Activated CD4-positive, alpha-beta T cell treated with anti-CD3 and anti-CD28 coated beads for 24 hours (primary cell): ENCODE measurements around the gene SETBP1.

Experiments used
- DNase-seq, 2 donors: peaks; one replicate each; pipeline ENCODE4 v3.0.0-alpha.2; 2020; ENCODE audit warnings: low read depth in 2 of 2

SETBP1 gene

GRCh38 chr18:45110577-45111501 is 430.2 kb downstream of the SETBP1 start:
- no peak for DNase-seq

GRCh38 chr18:45111502-45111848 is 430.8 kb downstream of the SETBP1 start:
- no peak for DNase-seq

- DNase-seq: no peak
Observed at GRCh38 chr18:45112682-45113081, 432.0 kb downstream of the SETBP1 start.

- DNase-seq: no peak
Observed at GRCh38 chr18:45116116-45116515, 435.4 kb downstream of the SETBP1 start.
